Measurements from ENCODE around the gene RAPGEF2. TPM values are rescaled to one million over a fixed set of nuclear protein-coding genes. Genes with fewer than 3 reads are reported as not detected.

RAPGEF2 gene
- total and polyA plus RNA-seq, 10 of the 15 experiments (the other 5 are each of a cell fraction or from before 2014, with no cell fraction given), result 0.31 to 24.0 (median 2.9) TPM

GRCh38 chr4:159142681-159143384 is 40.0 kb downstream of the RAPGEF2 start:
- no peak for TF ChIP-seq SRF (IDR thresholded peaks at IDR 0.05; ENCODE audit: low read depth in 2 of 2, low read length in 2 of 2)
- no peak for TF ChIP-seq SUPT20H (IDR thresholded peaks at IDR 0.05; ENCODE audit: borderline replicate concordance, control insufficient read depth, low read depth, low read length)
- TF ChIP-seq ASH2L (IDR thresholded peaks at IDR 0.05; ENCODE audit: borderline replicate concordance, low read depth), result no peak
- SMC1A ChIA-PET (ENCODE audit: uncharacterized antibody, unreplicated experiment), result interaction anchor here (0.8 to 1.9 kb wide), 5 partner anchors 16 to 152 kb away, joined by 3 to 4 read pairs (median 3); no protein-coding TSS in a partner anchor

GRCh38 chr4:159143687-159144086 is 40.8 kb downstream of the RAPGEF2 start:
- no peak overlapping the region for H3K4me3 ChIP-seq
- no peaks in the 10 kb centered on the region; the same call in 1 of the 2 replicates for H4K20me1 ChIP-seq (ENCODE audit: control insufficient read depth, insufficient read depth)
- no peaks in the 10 kb centered on the region for H3K36me3 ChIP-seq (ENCODE audit: control insufficient read depth in 2 of 2, insufficient read depth in 2 of 2, low read length in 1 of 2)
- 0 out of 2 replicates have a peak overlapping the region, but pooled peaks have one; percentile 13 for H3K27ac ChIP-seq (ENCODE audit: control insufficient read depth, insufficient read depth)
- ChIA-PET SMC1A (ENCODE audit: uncharacterized antibody, unreplicated experiment) (interaction anchor here (1.0 to 1.9 kb wide), 5 partner anchors 15 to 286 kb away, joined by 3 to 4 read pairs (median 3); no protein-coding TSS in a partner anchor), POLR2A (interaction anchor here (0.6 kb wide), 1 partner anchor 167 kb away, joined by 3 read pairs; no protein-coding TSS in a partner anchor), CTCF (interaction anchor here (1.0 kb wide), 1 partner anchor 32 kb away, joined by 4 read pairs; no protein-coding TSS in a partner anchor), RAD21 (ENCODE audit: unreplicated experiment) (interaction anchor here (0.7 kb wide), 1 partner anchor 92 kb away, joined by 3 read pairs; no protein-coding TSS in a partner anchor)
- no peak overlapping the region for H3K4me2 ChIP-seq (ENCODE audit: control insufficient read depth, insufficient read depth)
- no peaks in the 10 kb centered on the region for H3K27me3 ChIP-seq (replicated peaks in 1 of 2; ENCODE audit: control insufficient read depth in 2 of 2, insufficient read depth in 2 of 2, low read length in 1 of 2)
- peaks cover 11% of the 10 kb centered on the region; the same call in 1 of the 2 replicates for H3K4me1 ChIP-seq (ENCODE audit: control insufficient read depth, insufficient read depth, low read length)
- H3K79me2 ChIP-seq (ENCODE audit: control insufficient read depth, insufficient read depth, low read length), result peaks cover 59% of the 10 kb centered on the region
- intact Hi-C loops (cut with micrococcal nuclease; ENCODE audit: unreplicated experiment) (no loop called here), in situ Hi-C loops (cut with MboI) (no loop called here)
- 50% methylated on average over 3 of the region's 3 CpGs for WGBS (ENCODE audit: insufficient coverage, insufficient replicate concordance, low lambda C conversion rate, missing lambda C conversion rate)
- ATAC-seq (no peak), FAIRE-seq (no peak), DNase-seq (ENCODE audit: low read depth, low spot score) (no peak)
- no peak overlapping the region for H2AFZ ChIP-seq (ENCODE audit: control insufficient read depth, low read depth, low read length)
- H3K9me3 ChIP-seq (replicated peaks; ENCODE audit: control insufficient read depth, insufficient read depth, low read length), result no peaks in the 10 kb centered on the region; the same call in 2 of the 3 replicates
- H3K9ac ChIP-seq (ENCODE audit: control insufficient read depth, insufficient read depth, low read length), result no peak overlapping the region
- BruUV-seq (replicated peaks), result no TSS peak
- TF ChIP-seq CUX1 (IDR thresholded peaks at IDR 0.05; ENCODE audit: insufficient replicate concordance, low read depth, low read length), result no peak
- TF ChIP-seq MYB (IDR thresholded peaks at IDR 0.05; ENCODE audit: borderline replicate concordance, low read depth, low read length), result no peak
- no peak for TF ChIP-seq MTA3 (IDR thresholded peaks at IDR 0.05; ENCODE audit: borderline replicate concordance, low read length)
- no peak for TF ChIP-seq KAT2A (conservative IDR thresholded peaks at IDR 0.05; ENCODE audit: control insufficient read depth, low read depth, low read length)
- no peak for TF ChIP-seq ZBED1 (IDR thresholded peaks at IDR 0.05; ENCODE audit: borderline replicate concordance)
- no peak for TF ChIP-seq ATF7 (IDR thresholded peaks at IDR 0.05; ENCODE audit: low read depth)
- no peak for TF ChIP-seq ZNF24 (IDR thresholded peaks at IDR 0.05)

More at GRCh38 chr4:159142681-159143384, 40.0 kb downstream of the RAPGEF2 start:
- Histone ChIP-seq H3K36me3 (ENCODE audit: control insufficient read depth in 2 of 2, insufficient read depth in 2 of 2, low read length in 1 of 2) (no peaks in the 10 kb centered on the region), H3K79me2 (ENCODE audit: control insufficient read depth, insufficient read depth, low read length) (peaks cover 59% of the 10 kb centered on the region), H4K20me1 (ENCODE audit: control insufficient read depth, insufficient read depth) (no peaks in the 10 kb centered on the region; the same call in 1 of the 2 replicates), H3K9ac (ENCODE audit: control insufficient read depth, insufficient read depth, low read length) (no peak overlapping the region), H3K4me2 (ENCODE audit: control insufficient read depth, insufficient read depth) (no peak overlapping the region), H3K27ac (ENCODE audit: control insufficient read depth, insufficient read depth) (no peak overlapping the region), H3K9me3 (replicated peaks; ENCODE audit: control insufficient read depth, insufficient read depth, low read length) (no peaks in the 10 kb centered on the region; the same call in 2 of the 3 replicates), H3K4me1 (ENCODE audit: control insufficient read depth, insufficient read depth, low read length) (peaks cover 11% of the 10 kb centered on the region; the same call in 1 of the 2 replicates), H2AFZ (ENCODE audit: control insufficient read depth, low read depth, low read length) (no peak overlapping the region), H3K27me3 (replicated peaks in 1 of 2; ENCODE audit: control insufficient read depth in 2 of 2, insufficient read depth in 2 of 2, low read length in 1 of 2) (no peaks in the 10 kb centered on the region), H3K4me3 (no peak overlapping the region)
- WGBS (ENCODE audit: insufficient coverage, insufficient replicate concordance, low lambda C conversion rate, missing lambda C conversion rate), result 81% methylated on average over 5 of the region's 5 CpGs
- no peak for DNase-seq (ENCODE audit: low read depth, low spot score)
- ATAC-seq, result no peak
- no TSS peak for BruUV-seq (replicated peaks)
- FAIRE-seq, result no peak
- ChIA-PET POLR2A (no interaction called here), CTCF (interaction anchor here (0.5 to 0.6 kb wide), 2 partner anchors 13 to 16 kb away, joined by 3 to 4 read pairs; no protein-coding TSS in a partner anchor), RAD21 (ENCODE audit: unreplicated experiment) (no interaction called here)
- in situ Hi-C loops (cut with MboI), result no loop called here
- intact Hi-C loops (cut with micrococcal nuclease; ENCODE audit: unreplicated experiment), result no loop called here
